OCI-LY1 (cell line): Measurements from ENCODE around the gene DNTTIP2.
A peak's percentile ranks its signal among the peaks of the same experiment; 100 is the strongest.

Experiments
- H2AFZ ChIP-seq: fragments of 200-600 bp; sonication (generic), shearing (Covaris generic); 2 replicates; pipeline ENCODE4 v1.6.0; 2014; ENCODE audit warnings: antibody characterized with exemption, mild to moderate bottlenecking, low read length
- H3F3A ChIP-seq: fragments of 200-600 bp; sonication (generic), shearing (Covaris generic); 2 replicates; pipeline ENCODE4 v1.6.0; 2014; ENCODE audit warnings: mild to moderate bottlenecking, antibody characterized with exemption, low read length, moderate library complexity; ENCODE audit not compliant: insufficient read depth
- H3K27ac ChIP-seq: fragments of 200-600 bp; sonication (generic); 2 replicates; pipeline ENCODE4 v1.5.1; 2014; ENCODE audit warnings: low read length, mixed run types, mild to moderate bottlenecking, low read depth; ENCODE audit not compliant: poor library complexity, severe bottlenecking
- H3K27me3 ChIP-seq: fragments of 200-600 bp; sonication (generic); 2 replicates; pipeline ENCODE4 v1.6.0; 2014; ENCODE audit warnings: antibody characterized with exemption, mild to moderate bottlenecking, low read length, moderate library complexity; ENCODE audit not compliant: insufficient read depth
- H3K36me3 ChIP-seq: fragments of 200-600 bp; sonication (generic); 2 replicates; pipeline ENCODE4 v1.6.1; 2014; ENCODE audit warnings: mild to moderate bottlenecking, antibody characterized with exemption, low read length, moderate library complexity, mixed read lengths; ENCODE audit not compliant: insufficient read depth
- H3K4me1 ChIP-seq: fragments of 200-600 bp; sonication (generic); 2 replicates; pipeline ENCODE4 v1.5.1; 2014; ENCODE audit warnings: mild to moderate bottlenecking, low read length, moderate library complexity; ENCODE audit not compliant: insufficient read depth, severe bottlenecking
- H3K4me2 ChIP-seq: fragments of 200-600 bp; sonication (generic), shearing (Covaris generic); 2 replicates; pipeline ENCODE4 v1.6.1; 2014; ENCODE audit warnings: low read length
- H3K4me3 ChIP-seq: fragments of 200-600 bp; sonication (generic); 2 replicates; pipeline ENCODE4 v1.5.1; 2014; ENCODE audit warnings: low read length, low read depth, mild to moderate bottlenecking, mixed read lengths; ENCODE audit not compliant: poor library complexity, severe bottlenecking
- H3K79me2 ChIP-seq: fragments of 200-600 bp; shearing (Covaris generic); 2 replicates; pipeline ENCODE4 v1.6.1; 2016; ENCODE audit warnings: mixed run types, low read length, mixed read lengths; ENCODE audit not compliant: insufficient read depth
- H3K9ac ChIP-seq: fragments of 200-600 bp; sonication (generic), shearing (Covaris generic); 2 replicates; pipeline ENCODE4 v1.6.1; 2014; ENCODE audit warnings: mild to moderate bottlenecking, low read length, mixed read lengths
- H3K9me2 ChIP-seq: fragments of 200-600 bp; sonication (generic), shearing (Covaris generic); 2 replicates; pipeline ENCODE4 v1.6.1; 2014; ENCODE audit warnings: low read depth, mild to moderate bottlenecking, low read length, mixed read lengths
- H3K9me3 ChIP-seq: fragments of 200-600 bp; shearing (Covaris generic); 2 replicates; pipeline ENCODE4 v1.6.1; 2014; ENCODE audit warnings: low read length, mixed read lengths
- H4K20me1 ChIP-seq: fragments of 200-600 bp; sonication (generic), shearing (Covaris generic); 2 replicates; pipeline ENCODE4 v1.6.0; 2016; ENCODE audit warnings: mild to moderate bottlenecking, low read length; ENCODE audit not compliant: insufficient read depth
- EZH2 ChIP-seq: fragments of 200-600 bp; sonication (generic), shearing (Covaris generic); IDR thresholded peaks from 2 replicates; pipeline ENCODE4 v1.8.0; 2017; ENCODE audit warnings: borderline replicate concordance, mixed run types, mild to moderate bottlenecking, antibody characterized with exemption, low read length, moderate library complexity, mixed read lengths
- TF ChIP-seq, protein P1 (sequence below): fragments of 200-600 bp; sonication (generic), shearing (Covaris generic); IDR thresholded peaks from 2 replicates; pipeline ENCODE4 v1.5.1; 2017; ENCODE audit warnings: mild to moderate bottlenecking, antibody characterized with exemption, low read length, moderate library complexity, mixed read lengths

The DNTTIP2 gene

DNA sequence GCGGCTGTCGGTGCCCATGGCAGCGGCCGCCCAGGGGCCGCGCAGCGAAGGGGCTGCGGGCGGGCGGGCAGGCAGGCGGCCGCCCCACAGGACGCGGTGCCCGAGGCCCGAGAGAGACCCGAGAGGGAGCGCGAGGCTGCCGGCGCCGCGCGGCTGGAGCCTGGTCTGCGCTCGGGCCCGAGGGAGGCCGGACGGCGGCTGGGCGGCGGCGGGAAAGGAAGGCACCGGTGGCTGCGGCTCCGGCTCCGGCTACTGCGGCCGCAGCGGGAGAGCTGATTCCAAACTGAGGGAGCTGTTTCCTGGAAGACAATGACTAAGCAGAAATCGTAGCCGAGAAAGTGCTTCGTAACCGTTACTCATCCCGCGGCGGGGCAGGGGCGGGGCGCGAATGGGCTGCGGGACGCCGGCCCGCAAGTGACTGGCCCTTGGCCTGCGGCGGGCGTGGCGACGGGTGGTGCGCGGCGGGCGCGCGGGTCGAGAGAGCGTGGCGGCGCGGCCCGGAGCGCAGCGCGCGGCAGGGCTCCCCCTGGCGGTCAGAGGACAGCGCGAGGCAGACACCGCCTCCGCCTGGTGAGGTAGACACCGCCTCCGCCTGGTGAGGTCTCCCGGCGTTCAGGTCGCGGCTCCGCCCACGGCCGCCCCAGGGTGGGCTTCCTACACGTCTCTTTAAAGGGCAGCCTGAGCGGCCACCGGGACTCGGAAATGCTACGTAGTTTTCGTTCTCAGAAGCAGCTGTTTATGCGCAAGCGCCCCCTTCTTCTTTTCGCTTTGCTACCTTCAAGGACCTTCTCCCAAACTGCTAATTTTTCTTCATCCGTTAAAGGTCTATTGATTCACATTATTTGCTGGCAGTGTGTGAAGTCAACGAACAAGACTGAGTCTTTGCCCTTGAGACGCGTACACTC lies 30.4 kb upstream of the DNTTIP2 start, which contains the start of gene GCLM:
Gene GCLM, minus strand, starts transcription at position 285 of the 905 bp plus-strand sequence. Its CDS starts 267 bp downstream, at position 18.
- Histone ChIP-seq H3K79me2 (peaks cover 30% of the 10 kb centered on the region), H3K9me3 (no peaks in the 10 kb centered on the region), H3K4me1 (peaks cover 44% of the 10 kb centered on the region), H3F3A (0 out of 2 replicates have a peak, but pooled peaks cover under 1% of the 10 kb centered on the region), H3K9me2 (no peaks in the 10 kb centered on the region), H4K20me1 (no peaks in the 10 kb centered on the region), H3K4me2 (peak within 1 kb of the TSS; percentile 68), H3K4me3 (peak within 1 kb of the TSS; percentile 77), H3K27ac (peak within 1 kb of the TSS; percentile 59), H3K27me3 (no peaks in the 10 kb centered on the region), H2AFZ (peak within 1 kb of the TSS; percentile 20), H3K36me3 (no peaks in the 10 kb centered on the region), H3K9ac (peak within 1 kb of the TSS; percentile 69)
- TF ChIP-seq EZH2: no peak
- TF ChIP-seq, protein P1, sequence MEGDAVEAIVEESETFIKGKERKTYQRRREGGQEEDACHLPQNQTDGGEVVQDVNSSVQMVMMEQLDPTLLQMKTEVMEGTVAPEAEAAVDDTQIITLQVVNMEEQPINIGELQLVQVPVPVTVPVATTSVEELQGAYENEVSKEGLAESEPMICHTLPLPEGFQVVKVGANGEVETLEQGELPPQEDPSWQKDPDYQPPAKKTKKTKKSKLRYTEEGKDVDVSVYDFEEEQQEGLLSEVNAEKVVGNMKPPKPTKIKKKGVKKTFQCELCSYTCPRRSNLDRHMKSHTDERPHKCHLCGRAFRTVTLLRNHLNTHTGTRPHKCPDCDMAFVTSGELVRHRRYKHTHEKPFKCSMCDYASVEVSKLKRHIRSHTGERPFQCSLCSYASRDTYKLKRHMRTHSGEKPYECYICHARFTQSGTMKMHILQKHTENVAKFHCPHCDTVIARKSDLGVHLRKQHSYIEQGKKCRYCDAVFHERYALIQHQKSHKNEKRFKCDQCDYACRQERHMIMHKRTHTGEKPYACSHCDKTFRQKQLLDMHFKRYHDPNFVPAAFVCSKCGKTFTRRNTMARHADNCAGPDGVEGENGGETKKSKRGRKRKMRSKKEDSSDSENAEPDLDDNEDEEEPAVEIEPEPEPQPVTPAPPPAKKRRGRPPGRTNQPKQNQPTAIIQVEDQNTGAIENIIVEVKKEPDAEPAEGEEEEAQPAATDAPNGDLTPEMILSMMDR: peak; percentile 71

DNA sequence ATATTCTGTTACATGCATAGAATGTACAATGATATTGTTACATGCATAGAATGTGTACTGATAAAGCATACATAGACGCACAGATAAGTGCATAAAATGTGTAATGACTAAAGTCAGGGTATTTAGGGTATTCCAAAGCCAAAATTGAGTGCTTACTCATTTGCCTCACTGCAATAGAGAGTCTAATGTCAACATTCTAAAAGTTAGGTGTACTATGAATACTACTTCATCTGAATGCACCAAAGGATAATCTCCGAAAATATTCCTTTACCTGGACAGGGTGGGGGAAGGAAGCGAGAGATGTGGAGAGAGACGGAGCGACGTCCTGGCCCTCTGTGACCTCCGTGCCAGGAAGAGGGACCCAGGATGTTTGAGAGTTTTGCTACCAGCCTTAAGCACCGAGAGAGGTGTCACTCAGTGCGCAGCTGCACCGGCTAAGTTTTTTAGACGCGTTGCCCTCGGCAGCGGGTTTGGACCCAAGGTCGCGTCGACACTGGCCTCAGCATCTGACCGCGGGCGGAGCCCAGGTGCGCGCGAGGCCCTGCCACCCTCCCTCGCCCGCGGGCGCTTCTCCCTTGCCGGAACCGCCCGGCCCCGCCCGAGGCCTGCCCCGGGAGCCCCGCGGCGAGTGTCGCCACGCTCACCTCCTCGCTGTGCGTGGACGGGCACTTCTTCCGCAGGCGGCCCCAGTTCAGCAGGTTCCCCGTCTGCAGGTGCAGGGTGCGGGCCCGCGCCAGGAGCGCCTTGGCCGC lies 29.6 kb upstream of the DNTTIP2 start:
- no peaks in the 10 kb centered on the region for H3K27me3 ChIP-seq
- H3K4me1 ChIP-seq: peaks cover 52% of the 10 kb centered on the region
- TF ChIP-seq, protein P1: no peak
- TF ChIP-seq EZH2: no peak
- H3K9ac ChIP-seq: peak overlapping the region; percentile 69
- no peak overlapping the region for H2AFZ ChIP-seq
- no peaks in the 10 kb centered on the region for H4K20me1 ChIP-seq
- peaks cover 30% of the 10 kb centered on the region for H3K79me2 ChIP-seq
- peak overlapping the region; percentile 59 for H3K27ac ChIP-seq
- H3K36me3 ChIP-seq: no peaks in the 10 kb centered on the region
- H3K4me3 ChIP-seq: peak overlapping the region; percentile 77
- no peaks in the 10 kb centered on the region for H3K9me3 ChIP-seq
- peak overlapping the region; percentile 68 for H3K4me2 ChIP-seq
- H3F3A ChIP-seq: 0 out of 2 replicates have a peak, but pooled peaks cover 2% of the 10 kb centered on the region
- no peaks in the 10 kb centered on the region for H3K9me2 ChIP-seq

DNA sequence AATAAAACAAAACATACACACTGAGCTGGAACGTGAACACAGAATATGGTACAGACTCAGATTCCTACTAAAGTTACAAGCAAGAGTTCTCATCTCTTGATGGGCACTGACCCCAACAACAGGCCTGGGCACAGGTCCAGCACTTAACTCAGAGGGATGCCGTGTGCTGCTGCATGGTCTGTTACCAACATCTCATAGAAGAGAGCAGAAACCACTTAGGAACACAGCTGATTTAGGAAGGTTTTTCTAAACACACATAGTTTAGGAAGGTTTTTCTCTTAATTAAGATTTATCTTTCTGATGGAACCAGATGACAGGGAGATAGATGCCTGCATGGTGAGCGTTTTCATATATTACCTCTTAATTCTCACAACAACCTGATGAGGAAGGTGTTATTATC lies 28.7 kb upstream of the DNTTIP2 start:
- H3K27ac ChIP-seq: peak overlapping the region; percentile 59
- peaks cover 55% of the 10 kb centered on the region for H3K4me1 ChIP-seq
- H2AFZ ChIP-seq: no peak overlapping the region
- no peaks in the 10 kb centered on the region for H3K9me3 ChIP-seq
- no peaks in the 10 kb centered on the region for H3K27me3 ChIP-seq
- H3F3A ChIP-seq: 0 out of 2 replicates have a peak, but pooled peaks cover 2% of the 10 kb centered on the region
- peaks cover 30% of the 10 kb centered on the region for H3K79me2 ChIP-seq
- H3K4me3 ChIP-seq: peak overlapping the region; percentile 77
- TF ChIP-seq, protein P1: no peak
- no peak for TF ChIP-seq EZH2
- peak overlapping the region; percentile 68 for H3K4me2 ChIP-seq
- H3K9ac ChIP-seq: peak overlapping the region; percentile 69
- H3K36me3 ChIP-seq: no peaks in the 10 kb centered on the region
- no peaks in the 10 kb centered on the region for H4K20me1 ChIP-seq
- no peaks in the 10 kb centered on the region for H3K9me2 ChIP-seq
